ENCODE data around the gene ANKRD13C.

Gene ANKRD13C

GRCh38 chr1:70221238-70222121 is 133.0 kb downstream of the ANKRD13C start, which contains the start of gene SRSF11:
TSS of gene SRSF11 (plus strand) at chr1:70221380. CDS start at chr1:70221637, 257 bp downstream.
- peak; percentile 93 to 96 for DNase-seq (ENCODE audit: low read depth in 1 of 2, low spot score in 1 of 2)

- DNase-seq (ENCODE audit: low read depth in 1 of 2, low spot score in 1 of 2): no peak
Measured at GRCh38 chr1:70220517-70221237, 133.8 kb downstream of the ANKRD13C start.

GRCh38 chr1:70220015-70220414 is 134.5 kb downstream of the ANKRD13C start:
- no peak for DNase-seq (ENCODE audit: low read depth in 1 of 2, low spot score in 1 of 2)

- DNase-seq (ENCODE audit: low read depth in 1 of 2, low spot score in 1 of 2): no peak
Measured at GRCh38 chr1:70211541-70211940, 143.0 kb downstream of the ANKRD13C start.

GRCh38 chr1:70210820-70211219 is 143.7 kb downstream of the ANKRD13C start:
- DNase-seq (ENCODE audit: low read depth in 1 of 2, low spot score in 1 of 2): no peak

Data from activated CD4-positive, alpha-beta T cell treated with anti-CD3 and anti-CD28 coated beads, Interleukin-2, amount 50 U/mL, for 24 hours (primary cell).